GM21723 (cell line): Measurements from ENCODE around the gene BOLA1.
"Not testable (repeated sequence)": the region's sequence is repeated elsewhere in the genome, so short reads cannot be mapped to it uniquely, and the experiment has no call there.

Experiments used
- ATAC-seq: cut with Tn5 transposase; IDR thresholded peaks from one replicate; pipeline ENCODE4 v1.9.1; 2021; ENCODE audit warnings: mild to moderate bottlenecking, moderate library complexity; ENCODE audit not compliant: unreplicated experiment

Gene BOLA1

GRCh38 chr1:149899460-149900284 is at the start of gene BOLA1:
Gene BOLA1 (plus strand): TSS chr1:149899568. CDS start chr1:149900060, 492 bp downstream.
- peak; percentile 97 for ATAC-seq

GRCh38 chr1:149849947-149850360 is 49.4 kb upstream of the BOLA1 start:
- ATAC-seq, result no peak

- ATAC-seq, result peak; percentile 56
These were observed 48.5 kb upstream of the BOLA1 start for GRCh38 chr1:149850732-149851345.

- peak; percentile 40 for ATAC-seq
These were observed 47.7 kb upstream of the BOLA1 start for GRCh38 chr1:149851585-149852213.

GRCh38 chr1:149852263-149852662 is 47.1 kb upstream of the BOLA1 start:
- peak; percentile 32 for ATAC-seq

GRCh38 chr1:149860271-149860670 is 39.1 kb upstream of the BOLA1 start:
- ATAC-seq, result peak; percentile 20

GRCh38 chr1:149860684-149861496 is 38.5 kb upstream of the BOLA1 start:
- peak; percentile 65 for ATAC-seq

- ATAC-seq, result peak; percentile 10
These were observed 37.8 kb upstream of the BOLA1 start for GRCh38 chr1:149861497-149862054.

GRCh38 chr1:149866887-149867286 is 32.5 kb upstream of the BOLA1 start:
- ATAC-seq, result not testable (repeated sequence)

GRCh38 chr1:149873060-149873459 is 26.3 kb upstream of the BOLA1 start:
- not testable (repeated sequence) for ATAC-seq

GRCh38 chr1:149877211-149877946 is 22.0 kb upstream of the BOLA1 start:
- ATAC-seq, result no peak

- no peak for ATAC-seq
These were observed 19.8 kb upstream of the BOLA1 start for GRCh38 chr1:149879556-149879955.

- no peak for ATAC-seq
These were observed 17.5 kb upstream of the BOLA1 start for GRCh38 chr1:149881876-149882275.

GRCh38 chr1:149883598-149884247 is 15.6 kb upstream of the BOLA1 start:
- ATAC-seq, result no peak

- ATAC-seq, result no peak
These were observed 14.7 kb upstream of the BOLA1 start for GRCh38 chr1:149884433-149885338.

- no peak for ATAC-seq
These were observed 13.8 kb upstream of the BOLA1 start for GRCh38 chr1:149885339-149886120.

- ATAC-seq, result not testable (repeated sequence)
These were observed 13.3 kb upstream of the BOLA1 start for GRCh38 chr1:149886121-149886395.
